ENCODE measurements around the gene NAA20. TPM values are rescaled to one million over a fixed set of nuclear protein-coding genes. Genes with fewer than 3 reads are reported as not detected.

Gene NAA20, protein sequence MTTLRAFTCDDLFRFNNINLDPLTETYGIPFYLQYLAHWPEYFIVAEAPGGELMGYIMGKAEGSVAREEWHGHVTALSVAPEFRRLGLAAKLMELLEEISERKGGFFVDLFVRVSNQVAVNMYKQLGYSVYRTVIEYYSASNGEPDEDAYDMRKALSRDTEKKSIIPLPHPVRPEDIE
- total RNA-seq: 72.9 and 76.0 TPM in 2 replicates

DNA sequence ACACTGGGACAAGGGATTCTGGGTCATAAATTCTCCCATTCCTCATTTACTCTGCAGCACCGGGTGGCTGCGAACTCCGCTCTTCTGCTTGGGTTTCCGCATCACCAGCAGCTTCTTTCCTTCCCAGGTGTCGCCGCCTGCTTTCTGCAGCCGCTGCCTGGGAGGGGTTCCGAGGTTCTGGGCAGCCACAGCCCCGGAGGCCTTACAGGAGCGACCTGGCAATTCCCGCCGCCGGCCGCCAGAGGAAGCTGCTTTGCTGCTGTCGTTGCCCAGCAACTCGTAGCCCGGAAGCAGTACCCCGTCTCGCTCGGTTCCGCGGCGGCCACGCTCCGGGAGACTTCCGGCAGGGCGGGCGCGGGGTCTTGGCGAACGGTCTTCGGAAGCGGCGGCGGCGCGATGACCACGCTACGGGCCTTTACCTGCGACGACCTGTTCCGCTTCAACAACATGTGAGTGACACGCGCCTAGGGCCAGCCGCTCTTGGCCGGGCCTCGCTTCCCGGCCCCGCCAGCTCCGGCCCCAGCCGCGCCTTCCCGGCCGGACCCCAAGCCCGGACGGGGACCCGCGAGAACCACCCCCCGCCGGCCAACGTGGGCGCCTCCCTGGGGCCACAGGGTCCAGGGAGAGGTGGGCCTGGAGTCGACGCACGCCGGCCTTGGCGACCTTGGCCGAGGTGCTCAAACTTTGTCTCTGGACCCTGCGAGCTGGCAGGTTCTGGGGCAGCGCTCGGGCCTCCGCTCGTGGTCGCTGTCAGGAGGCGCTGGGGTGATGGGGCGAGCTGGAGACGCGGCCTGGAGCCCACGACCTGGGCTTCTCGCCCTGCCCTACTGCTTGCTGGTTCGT is at the start of gene NAA20:
Gene NAA20, plus strand, starts transcription at position 362 of the 843 bp plus-strand sequence. Its CDS starts 35 bp downstream, at position 397.
- H3K36me3 Mint-ChIP-seq (ENCODE audit: low read depth): peaks cover 26% of the 10 kb centered on the region
- no peaks in the 10 kb centered on the region for H3K9me3 Mint-ChIP-seq
- intact Hi-C loops (cut with micrococcal nuclease): loop anchor here (1.0 to 5.0 kb wide), 2 partner anchors 35 to 230 kb away; partner anchors contain the start of genes CFAP61 and CRNKL1

DNA sequence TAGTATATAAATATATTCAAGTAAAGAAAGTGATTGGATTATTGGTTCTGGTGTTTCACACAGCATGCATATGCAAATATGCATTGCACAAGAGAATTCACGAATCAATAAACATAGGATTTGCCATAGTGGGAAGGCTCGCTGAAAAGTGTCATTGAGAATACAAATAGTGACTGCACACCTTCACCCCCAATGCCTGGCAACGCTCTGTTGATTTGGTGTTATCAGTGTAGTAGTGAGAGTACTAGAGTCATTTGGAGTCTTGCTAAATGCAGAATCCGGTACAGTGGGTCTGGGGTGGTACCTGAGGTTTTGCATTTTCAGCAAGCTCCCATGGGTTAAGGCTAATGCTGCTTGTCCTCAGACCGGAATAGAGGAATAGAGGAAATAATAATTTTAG is 49.7 kb upstream of the NAA20 start:
- H3K4me3 Mint-ChIP-seq (ENCODE audit: low read depth): no peak overlapping the region
- intact Hi-C loops (cut with micrococcal nuclease): no loop called here
- no peaks in the 10 kb centered on the region for H3K27me3 Mint-ChIP-seq (ENCODE audit: low read depth)
- no peaks in the 10 kb centered on the region for H3K36me3 Mint-ChIP-seq (ENCODE audit: low read depth)
- no peaks in the 10 kb centered on the region for H3K4me1 Mint-ChIP-seq (ENCODE audit: low read depth)
- no peaks in the 10 kb centered on the region for H3K9me3 Mint-ChIP-seq
- no peak for DNase-seq (ENCODE audit: low spot score)
- H3K27ac Mint-ChIP-seq: no peak overlapping the region

More for the DNA sequence above, at the start of gene NAA20:
- Mint-ChIP-seq H3K4me1 (ENCODE audit: low read depth) (peaks cover 34% of the 10 kb centered on the region), H3K4me3 (ENCODE audit: low read depth) (peak within 1 kb of the TSS; percentile 89), H3K27ac (peak within 1 kb of the TSS; percentile 81), H3K27me3 (ENCODE audit: low read depth) (no peaks in the 10 kb centered on the region)
- DNase-seq (ENCODE audit: low spot score): peak; percentile 85

DNA sequence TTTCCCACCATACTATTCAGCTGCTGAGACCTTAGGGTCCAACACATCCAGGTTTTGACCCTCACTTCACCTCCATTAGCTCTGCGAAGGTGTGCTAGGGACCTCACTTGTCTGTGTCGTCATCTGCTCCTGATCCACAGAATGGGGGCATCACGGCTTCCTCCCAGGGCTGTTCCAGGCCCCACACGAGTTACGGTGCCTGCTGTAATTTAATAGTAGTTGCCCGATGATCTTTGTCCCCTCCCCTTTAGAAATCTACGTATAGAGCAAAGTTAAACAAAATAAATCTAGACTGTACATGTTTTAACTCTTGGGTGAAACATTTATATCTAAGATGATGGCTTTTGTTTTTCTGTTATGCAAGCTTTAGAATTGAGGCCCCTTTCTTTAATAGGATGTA is 49.1 kb upstream of the NAA20 start:
- H3K4me3 Mint-ChIP-seq (ENCODE audit: low read depth): no peak overlapping the region

DNA sequence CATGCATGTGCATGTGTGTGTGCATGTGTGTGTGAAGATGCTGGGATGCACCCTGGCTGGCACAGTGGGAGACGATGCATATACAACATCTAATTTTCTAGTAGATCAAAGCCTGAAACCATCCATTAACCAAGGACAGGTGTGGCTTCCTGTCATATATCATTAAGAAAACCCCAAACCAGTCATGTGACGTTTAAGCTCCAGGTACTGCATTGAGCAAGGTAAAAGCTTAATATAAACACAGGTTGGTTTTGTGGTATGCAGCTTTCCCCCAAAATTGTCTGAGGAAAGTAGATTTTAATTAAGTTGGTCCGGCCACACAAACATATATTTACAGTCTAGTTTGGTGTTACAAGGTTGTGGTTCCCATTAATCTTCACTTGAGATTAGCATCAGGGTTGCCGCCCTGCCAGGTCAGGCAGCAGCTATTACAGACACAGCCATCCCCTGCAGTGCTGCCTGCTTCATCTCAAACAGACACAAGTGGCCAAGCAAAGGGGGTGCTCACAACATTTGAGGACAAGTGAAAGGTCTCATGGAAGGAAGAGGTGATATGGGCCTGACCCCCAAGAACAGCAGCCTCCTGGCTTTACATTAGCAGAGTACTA is 48.6 kb upstream of the NAA20 start:
- intact Hi-C loops (cut with micrococcal nuclease): no loop called here
- Mint-ChIP-seq H3K4me1 (ENCODE audit: low read depth) (no peaks in the 10 kb centered on the region), H3K27ac (no peak overlapping the region), H3K36me3 (ENCODE audit: low read depth) (no peaks in the 10 kb centered on the region), H3K4me3 (ENCODE audit: low read depth) (no peak overlapping the region), H3K27me3 (ENCODE audit: low read depth) (no peaks in the 10 kb centered on the region), H3K9me3 (no peaks in the 10 kb centered on the region)
- DNase-seq (ENCODE audit: low spot score): no peak

More for the DNA sequence above, 49.1 kb upstream of the NAA20 start:
- H3K27me3 Mint-ChIP-seq (ENCODE audit: low read depth): no peaks in the 10 kb centered on the region
- H3K4me1 Mint-ChIP-seq (ENCODE audit: low read depth): no peaks in the 10 kb centered on the region
- intact Hi-C loops (cut with micrococcal nuclease): no loop called here
- no peak overlapping the region for H3K27ac Mint-ChIP-seq
- no peak for DNase-seq (ENCODE audit: low spot score)
- no peaks in the 10 kb centered on the region for H3K36me3 Mint-ChIP-seq (ENCODE audit: low read depth)
- no peaks in the 10 kb centered on the region for H3K9me3 Mint-ChIP-seq

DNA sequence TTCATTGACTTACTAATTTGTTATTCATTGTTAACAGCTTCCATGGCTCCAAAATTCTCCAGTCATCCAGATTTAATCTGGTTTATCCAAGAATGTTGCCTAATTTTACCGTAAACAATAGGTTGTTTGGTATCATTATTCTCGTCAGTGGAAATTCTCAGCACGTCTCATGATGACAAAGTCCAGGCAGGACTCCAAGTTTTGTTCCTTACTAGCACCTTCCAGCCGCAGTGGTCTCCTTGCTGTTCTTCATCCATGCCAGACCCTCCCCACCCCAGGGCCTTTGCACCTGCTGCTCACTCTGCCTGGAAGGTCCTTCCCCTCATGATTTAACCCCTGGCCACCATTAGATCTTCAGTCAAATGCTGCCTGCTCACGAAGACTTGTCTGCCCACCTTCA is 48.1 kb upstream of the NAA20 start:
- no peaks in the 10 kb centered on the region for H3K4me1 Mint-ChIP-seq (ENCODE audit: low read depth)
- no peak for DNase-seq (ENCODE audit: low spot score)
- no peaks in the 10 kb centered on the region for H3K27me3 Mint-ChIP-seq (ENCODE audit: low read depth)
- no peaks in the 10 kb centered on the region for H3K9me3 Mint-ChIP-seq
- no peak overlapping the region for H3K4me3 Mint-ChIP-seq (ENCODE audit: low read depth)
- no peak overlapping the region for H3K27ac Mint-ChIP-seq
- H3K36me3 Mint-ChIP-seq (ENCODE audit: low read depth): no peaks in the 10 kb centered on the region
- intact Hi-C loops (cut with micrococcal nuclease): no loop called here

DNA sequence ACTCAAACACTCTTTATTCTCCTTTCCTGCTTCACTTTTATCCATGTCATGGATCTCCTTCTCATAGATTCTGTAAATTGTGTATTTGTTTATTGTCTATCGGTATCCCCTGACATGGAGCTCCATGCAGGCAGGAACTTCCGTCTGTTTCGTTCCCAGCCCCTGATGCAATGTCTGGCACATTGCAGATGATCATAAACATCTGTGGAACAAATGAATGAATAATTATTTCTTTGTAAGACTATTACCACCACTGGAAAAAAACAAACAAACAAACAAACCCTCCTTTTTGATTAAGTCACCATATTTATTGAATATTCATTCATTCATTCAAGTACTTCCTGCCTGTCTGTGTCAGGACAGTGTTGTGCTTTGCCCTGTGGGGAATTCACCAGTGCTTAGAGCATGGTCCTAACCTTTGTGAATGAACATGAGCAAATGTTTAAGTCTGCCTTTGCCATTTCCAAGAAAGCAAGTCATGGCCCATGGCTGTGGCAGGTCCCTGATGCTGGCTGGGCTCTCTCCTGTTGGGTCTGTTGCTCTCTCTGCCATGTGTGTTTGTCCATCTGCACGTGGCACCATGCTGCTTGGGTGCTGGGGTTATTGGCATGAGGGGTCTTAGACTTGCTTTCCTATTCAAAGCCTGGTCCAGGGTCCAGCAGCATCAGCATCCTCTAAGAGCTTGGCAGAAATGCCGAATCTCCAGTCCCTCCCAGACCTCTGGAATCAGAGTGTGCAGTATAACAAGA is 47.5 kb upstream of the NAA20 start:
- Mint-ChIP-seq H3K4me1 (ENCODE audit: low read depth) (no peaks in the 10 kb centered on the region), H3K27me3 (ENCODE audit: low read depth) (no peaks in the 10 kb centered on the region), H3K36me3 (ENCODE audit: low read depth) (no peaks in the 10 kb centered on the region), H3K27ac (no peak overlapping the region), H3K9me3 (no peaks in the 10 kb centered on the region), H3K4me3 (ENCODE audit: low read depth) (no peak overlapping the region)
- DNase-seq (ENCODE audit: low spot score): no peak
- intact Hi-C loops (cut with micrococcal nuclease): no loop called here

DNA sequence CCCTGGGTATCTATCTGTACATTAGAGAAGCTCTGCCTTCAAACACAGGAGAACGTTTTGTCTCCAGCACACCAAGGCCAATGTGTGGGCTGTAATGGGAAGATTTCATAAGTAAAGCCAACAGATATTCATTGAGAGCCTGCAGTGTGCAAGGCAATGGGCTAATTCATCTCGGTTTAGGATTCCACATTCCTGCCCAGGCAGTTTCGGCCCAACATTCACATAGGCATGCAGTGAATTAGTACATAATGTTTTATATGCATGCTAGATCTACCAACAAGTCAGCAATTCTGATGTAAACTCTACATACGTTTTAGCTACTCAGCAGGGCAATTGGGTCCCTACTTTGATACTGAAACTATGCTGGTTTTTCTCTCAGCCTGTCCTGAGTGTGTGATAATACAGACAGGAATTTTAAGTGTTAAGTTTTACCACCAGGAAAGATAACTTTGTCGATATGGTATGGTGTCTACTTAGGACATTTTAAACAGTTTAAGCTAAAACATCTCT is 46.9 kb upstream of the NAA20 start:
- no peaks in the 10 kb centered on the region for H3K36me3 Mint-ChIP-seq (ENCODE audit: low read depth)
- no peaks in the 10 kb centered on the region for H3K27me3 Mint-ChIP-seq (ENCODE audit: low read depth)
- H3K4me3 Mint-ChIP-seq (ENCODE audit: low read depth): no peak overlapping the region
- no peak for DNase-seq (ENCODE audit: low spot score)
- no peak overlapping the region for H3K27ac Mint-ChIP-seq
- no peaks in the 10 kb centered on the region for H3K9me3 Mint-ChIP-seq
- intact Hi-C loops (cut with micrococcal nuclease): no loop called here
- H3K4me1 Mint-ChIP-seq (ENCODE audit: low read depth): no peaks in the 10 kb centered on the region

DNA sequence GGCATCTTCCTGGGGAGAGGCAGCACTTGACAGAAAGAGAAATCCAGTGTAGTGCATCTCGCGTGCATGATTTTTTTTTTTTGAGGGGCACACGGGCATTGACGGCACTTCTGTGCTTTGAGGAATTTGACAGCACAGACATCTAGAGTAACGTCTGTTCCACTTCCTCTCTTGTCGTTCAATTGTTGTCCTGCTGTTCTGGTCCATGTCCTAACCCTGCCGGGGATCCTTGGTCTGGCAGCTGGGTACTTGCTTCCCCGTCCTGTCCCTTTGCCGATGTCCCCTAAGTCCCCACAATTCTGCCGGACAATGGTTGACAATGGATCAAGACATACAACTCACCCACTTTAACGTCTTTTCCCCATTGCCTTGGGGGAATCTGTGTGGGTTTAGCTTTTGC is 46.0 kb upstream of the NAA20 start:
- intact Hi-C loops (cut with micrococcal nuclease): no loop called here
- DNase-seq (ENCODE audit: low spot score): no peak
- Mint-ChIP-seq H3K4me1 (ENCODE audit: low read depth) (no peaks in the 10 kb centered on the region), H3K27ac (no peak overlapping the region), H3K9me3 (no peaks in the 10 kb centered on the region), H3K36me3 (ENCODE audit: low read depth) (no peaks in the 10 kb centered on the region), H3K4me3 (ENCODE audit: low read depth) (no peak overlapping the region), H3K27me3 (ENCODE audit: low read depth) (no peaks in the 10 kb centered on the region)

DNA sequence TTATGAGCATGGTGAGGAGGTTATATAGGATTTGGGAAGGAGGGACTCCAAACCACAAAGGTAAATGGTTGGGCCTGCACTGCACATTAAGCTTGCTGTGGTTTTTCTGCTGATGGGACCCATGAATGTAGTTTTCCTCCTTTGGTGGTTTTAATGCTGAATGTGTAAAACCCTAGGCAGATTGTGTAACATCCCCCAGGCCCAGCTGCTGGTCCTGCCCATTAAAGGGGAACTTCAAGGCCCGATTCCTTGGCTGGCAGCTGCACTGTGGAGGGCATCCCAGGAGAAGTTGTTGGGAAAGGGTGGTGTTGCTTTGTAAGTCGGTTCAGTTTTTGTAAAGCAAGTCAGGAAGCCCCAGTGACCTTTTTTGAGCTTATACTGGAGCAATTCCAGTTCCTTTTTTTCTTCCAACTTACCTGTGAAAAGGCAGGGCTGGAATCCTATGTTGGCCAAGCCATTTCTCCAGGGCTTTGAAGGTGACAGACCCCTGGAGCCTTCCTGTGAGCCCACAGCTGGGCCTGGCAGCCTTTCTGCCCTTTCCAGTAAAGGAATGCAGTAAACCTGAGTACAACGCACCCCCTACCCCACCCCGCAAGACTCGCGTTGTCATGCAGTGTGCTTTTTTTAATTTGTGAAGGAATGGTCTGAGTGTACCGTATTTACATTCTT is 43.1 kb upstream of the NAA20 start:
- Mint-ChIP-seq H3K9me3 (no peaks in the 10 kb centered on the region), H3K27me3 (ENCODE audit: low read depth) (no peaks in the 10 kb centered on the region), H3K36me3 (ENCODE audit: low read depth) (no peaks in the 10 kb centered on the region), H3K4me3 (ENCODE audit: low read depth) (no peak overlapping the region), H3K4me1 (ENCODE audit: low read depth) (no peaks in the 10 kb centered on the region), H3K27ac (no peak overlapping the region)
- no peak for DNase-seq (ENCODE audit: low spot score)
- intact Hi-C loops (cut with micrococcal nuclease): no loop called here

DNA sequence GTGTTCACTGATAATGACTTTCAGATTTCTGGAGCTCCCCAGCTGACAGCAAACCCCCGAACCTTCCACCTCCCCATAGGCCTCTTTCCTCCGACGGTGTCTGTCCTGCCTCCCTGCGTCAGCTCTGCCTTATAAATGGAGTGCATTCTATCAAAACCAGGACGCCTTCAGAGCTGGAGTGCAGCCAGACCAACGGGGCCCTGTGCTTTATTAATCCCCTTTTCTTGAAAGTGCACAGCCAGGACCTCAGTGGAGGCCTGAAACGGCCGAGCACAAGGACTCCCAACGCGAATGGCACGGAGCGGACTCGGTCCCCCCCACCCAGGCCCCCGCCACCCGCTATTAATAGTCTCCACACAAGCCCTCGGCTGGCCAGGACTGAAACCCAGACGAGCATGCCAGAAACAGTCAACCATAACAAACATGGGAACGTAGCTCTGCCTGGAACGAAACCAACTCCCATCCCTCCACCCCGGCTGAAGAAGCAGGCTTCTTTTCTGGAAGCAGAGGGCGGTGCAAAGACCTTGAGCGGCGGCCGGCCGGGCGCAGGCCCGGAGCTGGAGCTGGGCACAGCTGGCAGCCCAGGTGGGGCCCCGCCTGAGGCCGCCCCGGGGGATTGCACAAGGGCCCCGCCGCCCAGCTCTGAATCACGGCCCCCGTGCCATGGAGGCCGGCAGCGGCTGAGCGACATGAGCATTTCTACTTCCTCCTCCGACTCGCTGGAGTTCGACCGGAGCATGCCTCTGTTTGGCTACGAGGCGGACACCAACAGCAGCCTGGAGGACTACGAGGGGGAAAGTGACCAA is 42.3 kb upstream of the NAA20 start:
- Mint-ChIP-seq H3K27ac (no peak overlapping the region), H3K9me3 (no peaks in the 10 kb centered on the region), H3K27me3 (ENCODE audit: low read depth) (no peaks in the 10 kb centered on the region), H3K36me3 (ENCODE audit: low read depth) (no peaks in the 10 kb centered on the region), H3K4me3 (ENCODE audit: low read depth) (no peak overlapping the region), H3K4me1 (ENCODE audit: low read depth) (no peaks in the 10 kb centered on the region)
- DNase-seq (ENCODE audit: low spot score): no peak
- intact Hi-C loops (cut with micrococcal nuclease): no loop called here

DNA sequence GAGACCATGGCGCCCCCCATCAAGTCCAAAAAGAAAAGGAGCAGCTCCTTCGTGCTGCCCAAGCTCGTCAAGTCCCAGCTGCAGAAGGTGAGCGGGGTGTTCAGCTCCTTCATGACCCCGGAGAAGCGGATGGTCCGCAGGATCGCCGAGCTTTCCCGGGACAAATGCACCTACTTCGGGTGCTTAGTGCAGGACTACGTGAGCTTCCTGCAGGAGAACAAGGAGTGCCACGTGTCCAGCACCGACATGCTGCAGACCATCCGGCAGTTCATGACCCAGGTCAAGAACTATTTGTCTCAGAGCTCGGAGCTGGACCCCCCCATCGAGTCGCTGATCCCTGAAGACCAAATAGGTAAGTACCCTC is 41.7 kb upstream of the NAA20 start:
- H3K27me3 Mint-ChIP-seq (ENCODE audit: low read depth): no peaks in the 10 kb centered on the region
- DNase-seq (ENCODE audit: low spot score): no peak
- intact Hi-C loops (cut with micrococcal nuclease): no loop called here
- no peaks in the 10 kb centered on the region for H3K4me1 Mint-ChIP-seq (ENCODE audit: low read depth)
- no peak overlapping the region for H3K27ac Mint-ChIP-seq
- no peak overlapping the region for H3K4me3 Mint-ChIP-seq (ENCODE audit: low read depth)
- H3K36me3 Mint-ChIP-seq (ENCODE audit: low read depth): no peaks in the 10 kb centered on the region
- H3K9me3 Mint-ChIP-seq: no peaks in the 10 kb centered on the region
